CD4-positive, alpha-beta T cell treated with Interleukin-15 for 1 hour (primary cell): ENCODE results near the gene FAM199X.

Source experiments
- DNase-seq: peaks from one replicate; pipeline ENCODE4 v3.0.0-alpha.2; 2020

FAM199X gene

DNA sequence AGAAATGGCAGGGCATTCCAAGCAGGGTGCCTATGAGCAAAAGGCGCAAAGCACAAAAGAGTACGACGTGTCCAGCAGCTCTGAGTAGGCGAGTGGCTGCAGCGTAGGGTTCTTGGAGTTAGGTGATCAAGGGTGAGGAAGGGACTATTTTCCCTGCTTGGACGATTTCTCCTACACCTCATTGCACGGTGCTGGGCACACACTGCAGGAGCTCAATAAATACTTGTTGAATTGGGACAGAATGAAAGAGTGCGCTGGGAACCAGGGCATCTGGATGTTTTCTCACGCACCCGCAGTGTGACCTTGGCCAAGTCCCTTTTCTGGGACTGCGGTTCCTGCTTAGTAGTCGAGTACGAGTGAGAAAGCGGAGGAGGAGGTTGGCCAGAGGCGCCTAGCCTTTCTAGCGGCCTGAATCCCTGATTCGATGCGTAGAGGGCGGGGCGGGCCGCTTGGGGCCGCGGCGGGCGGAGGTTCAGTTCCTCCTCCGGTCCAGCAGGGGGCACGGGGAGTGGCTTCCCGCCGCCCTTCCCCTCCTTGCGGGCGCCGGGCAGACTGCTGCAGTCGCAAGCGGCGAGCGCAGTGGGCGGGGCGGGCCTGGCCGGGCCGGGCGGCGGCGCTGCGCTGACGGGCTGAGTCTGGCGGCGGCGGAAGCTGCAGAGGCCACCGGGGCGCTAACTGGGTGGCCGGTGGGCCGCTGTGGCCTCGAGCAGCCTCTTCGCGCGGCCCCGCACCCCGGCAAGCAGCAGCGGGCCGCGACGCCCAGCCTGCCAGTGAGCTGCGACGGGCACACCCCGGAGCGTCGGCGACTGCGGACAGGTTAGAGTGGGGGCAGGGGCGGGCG, at the start of gene FAM199X:
FAM199X (plus strand) TSS at position 560 of the 841 bp plus-strand sequence. CDS start 333 bp downstream, outside the sequence.
- DNase-seq = peak; percentile 87

DNA sequence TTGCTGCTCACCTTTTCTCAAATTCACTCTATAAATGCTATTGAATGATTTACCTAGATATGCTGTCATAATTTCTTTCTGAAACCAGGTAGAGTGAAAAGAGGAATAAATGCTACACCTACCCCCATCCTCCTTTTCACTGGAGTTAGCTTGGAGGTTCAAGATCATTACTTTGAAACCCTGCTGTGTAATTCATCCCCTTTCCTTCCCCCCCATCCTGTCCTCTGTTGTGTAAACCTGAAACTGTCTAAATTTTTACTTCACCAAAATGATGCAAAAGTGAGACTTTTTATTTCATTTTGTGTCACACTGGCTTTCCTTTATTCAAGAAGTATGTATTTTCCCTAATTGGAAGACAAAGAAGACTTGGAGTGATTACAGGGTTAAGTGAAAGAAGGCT, 48.5 kb upstream of the FAM199X start:
- DNase-seq = no peak

GRCh38 chrX:104118765-104119164, 47.5 kb upstream of the FAM199X start:
- no peak for DNase-seq

- DNase-seq = no peak
Observed at GRCh38 chrX:104122829-104123228, 43.4 kb upstream of the FAM199X start.

DNA sequence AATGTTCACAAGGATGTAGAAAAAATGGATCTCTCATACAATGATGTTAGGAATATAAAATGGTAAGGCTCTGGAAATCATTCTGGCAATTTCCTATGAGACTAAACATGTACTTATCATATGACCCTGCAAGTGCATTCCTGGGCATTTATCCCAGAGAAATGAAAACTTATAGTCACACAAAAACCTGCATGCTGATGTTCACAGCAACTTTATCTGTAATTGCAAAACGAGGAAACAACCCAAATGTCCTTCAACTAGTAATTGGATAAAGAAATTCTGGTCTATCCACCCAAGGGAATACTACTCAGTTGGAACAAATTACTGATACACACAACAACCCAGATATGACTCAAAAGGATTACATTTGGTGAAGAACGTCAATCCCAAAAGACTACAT, 39.4 kb upstream of the FAM199X start:
- DNase-seq = no peak

- DNase-seq = no peak
Observed at GRCh38 chrX:104130808-104131207, 35.4 kb upstream of the FAM199X start.

- DNase-seq = no peak
Observed at GRCh38 chrX:104134583-104135261, 31.5 kb upstream of the FAM199X start.

- no peak for DNase-seq
Observed at GRCh38 chrX:104135677-104136076, 30.6 kb upstream of the FAM199X start.

GRCh38 chrX:104136241-104137019, 29.8 kb upstream of the FAM199X start:
- DNase-seq = peak; percentile 49

GRCh38 chrX:104137496-104137895, 28.8 kb upstream of the FAM199X start:
- DNase-seq = no peak

DNA sequence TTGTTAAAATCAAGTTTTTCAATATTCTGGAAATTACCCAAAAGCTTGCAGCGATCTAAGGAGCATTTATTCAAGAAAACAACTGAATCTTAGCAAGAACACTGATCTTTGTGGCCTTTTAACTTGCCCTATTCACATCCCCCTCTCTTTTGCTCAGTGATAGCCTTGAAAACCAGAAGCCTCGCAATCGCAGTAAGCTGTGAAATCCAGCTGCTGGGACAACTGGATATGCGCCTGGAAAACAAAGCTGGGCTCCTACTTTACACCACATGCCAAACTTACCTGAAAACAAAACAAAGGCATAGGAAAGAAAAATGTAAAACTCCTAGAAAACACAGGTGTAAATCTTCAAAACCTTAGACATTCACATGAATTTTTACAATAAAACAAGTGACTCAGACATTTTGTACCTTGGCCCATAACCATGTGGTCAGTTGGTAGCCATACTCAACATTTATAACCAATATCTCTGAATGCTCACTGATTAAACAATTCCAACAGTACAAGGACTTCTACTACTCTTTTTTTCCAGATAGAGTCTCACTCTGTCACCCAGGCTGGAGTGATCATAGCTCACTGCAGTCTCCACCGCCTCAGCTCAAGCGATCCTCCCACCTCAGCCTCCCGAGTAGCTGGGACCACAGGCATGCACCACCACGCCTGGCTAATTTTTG, 25.0 kb upstream of the FAM199X start:
- DNase-seq = no peak

DNA sequence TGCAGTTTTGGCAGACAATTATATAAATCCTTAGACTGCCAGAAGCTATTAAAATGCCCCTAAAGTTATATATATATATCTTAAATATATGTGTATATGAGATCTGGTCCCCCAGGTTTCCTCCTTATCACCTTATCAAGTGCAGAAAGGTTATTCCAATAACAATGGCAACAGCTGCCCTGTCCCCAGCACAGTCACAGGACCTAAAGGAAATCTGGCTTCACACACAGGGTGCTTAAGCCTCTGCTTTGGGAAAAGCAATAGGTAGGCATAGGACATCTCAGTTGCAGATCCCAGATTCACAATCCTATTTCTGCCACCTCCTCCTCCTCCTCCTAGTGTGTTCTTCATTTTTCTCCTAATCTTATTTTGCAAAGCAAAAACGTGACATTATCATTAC, 15.2 kb upstream of the FAM199X start:
- no peak for DNase-seq

DNA sequence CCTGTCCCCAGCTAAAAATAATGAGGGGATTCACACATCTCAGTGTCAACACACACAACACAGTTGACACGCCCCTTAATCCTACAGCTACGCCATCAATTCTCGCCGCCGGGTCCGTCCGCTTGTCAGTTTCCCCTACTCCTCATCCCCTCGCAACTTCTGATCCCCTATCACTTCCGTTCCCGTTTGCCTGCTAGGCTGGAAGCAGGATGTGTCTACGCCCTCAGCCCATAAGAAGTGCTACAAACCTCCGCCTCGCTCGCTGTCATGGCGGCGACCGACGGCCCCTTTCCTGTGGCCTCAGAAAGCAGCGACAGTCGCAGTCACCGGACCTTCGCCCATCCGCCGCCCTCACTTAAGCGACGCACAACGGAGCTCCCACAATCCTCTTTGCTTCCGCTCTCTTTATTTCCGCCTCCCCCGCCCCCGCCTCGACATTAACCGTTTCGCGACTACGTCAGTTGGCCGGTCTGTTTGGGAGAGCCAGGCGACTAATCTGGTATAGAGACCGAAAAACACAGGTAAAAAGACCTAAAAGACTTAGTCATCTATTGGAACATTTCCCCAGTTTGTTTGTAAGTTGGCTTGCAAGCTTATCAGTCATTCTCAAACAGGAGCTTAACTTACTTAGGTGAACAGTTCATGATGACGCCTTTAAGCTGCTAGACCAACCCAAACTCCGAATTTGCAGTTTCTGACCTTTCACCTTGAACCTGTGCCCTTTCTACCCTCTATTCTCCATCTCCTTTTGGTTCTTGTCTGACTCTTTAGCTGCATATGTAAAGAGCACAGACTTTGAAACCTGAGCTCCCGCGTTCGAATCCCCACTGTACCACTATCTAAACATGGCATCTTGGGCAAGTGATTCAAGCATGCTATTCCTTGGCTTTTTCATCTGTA, 9.4 kb upstream of the FAM199X start, which contains the start of gene SLC25A53:
SLC25A53 (minus strand) TSS at position 380 of the 900 bp plus-strand sequence. CDS start 51,752 bp downstream, outside the sequence.
- peak; percentile 84 for DNase-seq

DNA sequence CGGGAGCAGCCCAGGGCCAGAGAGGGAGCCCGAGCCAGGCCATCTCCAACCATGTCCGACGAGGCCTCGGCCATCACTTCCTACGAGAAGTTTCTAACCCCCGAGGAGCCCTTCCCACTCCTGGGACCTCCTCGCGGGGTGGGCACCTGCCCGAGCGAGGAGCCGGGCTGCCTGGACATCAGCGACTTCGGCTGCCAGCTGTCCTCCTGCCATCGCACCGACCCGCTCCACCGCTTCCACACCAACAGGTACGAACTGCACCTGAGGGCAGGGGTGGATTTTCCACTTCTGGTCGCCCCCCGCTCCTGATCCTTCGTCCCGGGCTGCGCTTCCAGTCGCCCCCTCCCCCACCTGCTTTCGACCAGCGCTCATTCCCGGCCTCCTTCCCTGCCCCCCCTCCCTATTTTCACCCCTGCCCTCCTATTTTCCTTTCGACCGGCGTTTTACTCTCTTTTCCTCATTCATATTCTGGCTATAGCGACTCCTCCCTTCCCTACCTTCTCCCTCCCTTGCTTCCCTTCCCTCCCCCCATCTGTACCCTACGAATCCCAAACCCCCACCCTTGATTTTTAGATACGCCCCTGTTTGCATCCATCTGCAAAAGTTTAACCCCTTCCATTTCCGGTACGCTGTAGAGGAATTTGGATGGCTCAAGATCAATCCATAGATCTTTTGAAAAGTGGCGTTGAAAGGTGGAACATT, 633 bp downstream of the FAM199X start:
- DNase-seq = no peak

- no peak for DNase-seq
Observed at GRCh38 chrX:104168127-104168526, 1.9 kb downstream of the FAM199X start.

GRCh38 chrX:104172121-104172520, 5.9 kb downstream of the FAM199X start:
- DNase-seq = no peak

- no peak for DNase-seq
Observed at GRCh38 chrX:104172788-104173187, 6.5 kb downstream of the FAM199X start.

DNA sequence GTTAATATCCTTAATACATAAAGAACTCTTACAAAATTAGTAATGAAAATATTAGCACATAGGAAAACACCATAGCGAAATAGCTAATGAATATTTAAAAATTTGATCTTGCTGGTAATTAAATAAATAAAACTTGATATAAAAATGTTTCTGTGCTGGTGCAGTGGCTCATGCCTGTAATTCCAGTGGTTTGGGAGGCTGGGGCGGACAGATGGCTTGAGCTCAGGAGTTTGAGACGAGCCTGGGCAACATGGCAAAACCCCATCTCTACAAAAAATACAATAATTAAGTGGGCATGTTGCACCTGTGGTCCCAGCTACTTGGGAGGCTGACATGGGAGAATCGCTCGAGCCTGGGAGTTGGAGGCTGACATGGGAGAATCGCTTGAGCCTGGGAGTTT, 7.6 kb downstream of the FAM199X start:
- DNase-seq = no peak

GRCh38 chrX:104183685-104184084, 17.4 kb downstream of the FAM199X start:
- DNase-seq = no peak

GRCh38 chrX:104187931-104188330, 21.7 kb downstream of the FAM199X start:
- no peak for DNase-seq

DNA sequence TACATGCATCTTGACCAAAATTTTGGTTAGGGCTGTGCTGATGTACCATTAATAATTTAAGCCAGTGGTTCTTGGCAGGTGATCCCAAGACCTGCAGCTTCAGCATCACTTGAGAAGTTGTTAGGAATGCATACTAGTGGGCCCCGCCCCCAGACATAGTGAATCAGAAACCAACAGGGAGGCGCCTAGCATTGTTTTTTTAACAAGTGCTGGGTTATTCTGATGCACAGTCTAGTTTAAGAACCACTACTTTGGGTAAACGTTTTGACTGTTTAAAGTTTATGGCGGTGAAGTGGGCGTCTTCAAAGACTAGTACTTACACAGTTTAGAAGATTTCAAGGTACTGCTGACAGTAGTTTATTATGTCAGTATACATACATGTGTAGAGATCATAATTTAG, 23.6 kb downstream of the FAM199X start:
- DNase-seq = no peak
